ENCODE results near the gene DGKQ. TPM values are rescaled to one million over a fixed set of nuclear protein-coding genes. Genes with fewer than 3 reads are reported as not detected.
"Not testable (repeated sequence)": the region's sequence is repeated elsewhere in the genome, so short reads cannot be mapped to it uniquely, and the experiment has no call there.

The DGKQ gene
- total and polyA plus RNA-seq, 4 experiments from 2014 or later = 1.9 to 29.6 (median 18.2) TPM

DNA sequence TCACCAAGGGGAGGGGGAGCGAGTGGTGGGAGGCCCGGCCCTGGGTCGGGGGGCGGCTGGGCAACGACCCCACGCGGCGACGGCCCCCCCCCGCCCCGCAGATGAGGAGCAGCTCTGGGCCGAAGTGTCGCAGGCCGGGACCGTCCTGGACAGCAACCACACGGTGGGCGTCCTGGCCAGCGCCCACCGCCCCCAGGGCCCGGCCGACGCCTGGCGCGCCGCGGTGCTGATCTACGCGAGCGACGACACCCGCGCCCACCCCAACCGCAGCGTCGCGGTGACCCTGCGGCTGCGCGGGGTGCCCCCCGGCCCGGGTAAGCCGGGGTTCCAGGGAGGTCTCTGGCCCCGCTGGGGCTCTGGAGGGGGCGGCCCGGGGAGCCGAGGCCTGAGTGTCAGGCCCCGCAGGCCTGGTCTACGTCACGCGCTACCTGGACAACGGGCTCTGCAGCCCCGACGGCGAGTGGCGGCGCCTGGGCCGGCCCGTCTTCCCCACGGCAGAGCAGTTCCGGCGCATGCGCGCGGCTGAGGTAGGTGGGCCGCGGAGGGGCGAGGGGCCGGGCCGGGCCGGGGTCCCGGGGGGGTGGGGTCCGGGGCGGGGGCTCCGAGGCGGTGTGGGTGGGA, 29.4 kb upstream of the DGKQ start:
- no peak overlapping the region for H3K4me3 ChIP-seq (ENCODE audit: low read length in 2 of 2)
- ChIA-PET POLR2A (ENCODE audit: partially characterized antibody) (interaction anchor here (0.6 kb wide), 1 partner anchor 15 kb away, joined by 3 read pairs; no protein-coding TSS in a partner anchor), CTCF (ENCODE audit: partially characterized antibody) (no interaction called here)
- DNase-seq = no peak
- Mint-ChIP-seq H3K36me3 (no peaks in the 10 kb centered on the region), H3K27ac (no peak overlapping the region), H3K4me1 (peaks cover 0 to 12% (median 6%) of the 10 kb centered on the region in 4 donors), H3K4me3 (no peak overlapping the region), H3K27me3 (peaks cover 24 to 27% of the 10 kb centered on the region in 2 donors), H3K9me3 (peaks cover 0 to 7% (median 1%) of the 10 kb centered on the region in 8 donors)
- intact Hi-C loops (cut with micrococcal nuclease) = no loop called here
- H3K27me3 ChIP-seq (ENCODE audit: insufficient read depth, low read length) = peaks cover 6% of the 10 kb centered on the region
- no peak overlapping the region for H3K27ac ChIP-seq (ENCODE audit: low read depth, low read length)
- peaks cover 11% of the 10 kb centered on the region for H3K4me1 ChIP-seq (ENCODE audit: insufficient read depth, low read length)
- H3K36me3 ChIP-seq (ENCODE audit: insufficient read depth, low read length) = no peaks in the 10 kb centered on the region
- no peaks in the 10 kb centered on the region for H3K9me3 ChIP-seq (ENCODE audit: control insufficient read depth in 1 of 2, low read length in 2 of 2)

DNA sequence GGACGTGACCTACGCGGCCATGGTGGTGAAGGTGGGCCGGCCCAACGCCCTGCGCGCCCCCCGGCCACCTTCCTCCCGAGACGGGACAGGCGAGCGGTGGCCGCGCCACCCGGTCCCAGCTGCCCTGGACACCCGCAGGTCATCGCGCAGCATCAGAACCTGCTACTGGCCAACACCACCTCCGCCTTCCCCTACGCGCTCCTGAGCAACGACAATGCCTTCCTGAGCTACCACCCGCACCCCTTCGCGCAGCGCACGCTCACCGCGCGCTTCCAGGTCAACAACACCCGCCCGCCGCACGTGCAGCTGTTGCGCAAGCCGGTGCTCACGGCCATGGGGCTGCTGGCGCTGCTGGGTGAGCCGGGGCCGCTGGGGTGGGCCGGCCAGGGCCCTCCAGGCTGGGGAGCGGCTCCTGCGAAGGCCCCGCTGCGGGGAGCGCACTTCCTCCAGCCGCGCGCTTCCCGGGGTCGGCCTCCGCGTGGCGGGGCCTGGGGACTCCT, 28.8 kb upstream of the DGKQ start:
- no peak overlapping the region for H3K4me3 ChIP-seq (ENCODE audit: low read length in 2 of 2)
- Mint-ChIP-seq H3K4me1 (peaks cover 0 to 13% (median 6%) of the 10 kb centered on the region in 4 donors), H3K4me3 (no peak overlapping the region), H3K36me3 (no peaks in the 10 kb centered on the region), H3K9me3 (peaks cover 0 to 5% (median 1%) of the 10 kb centered on the region in 8 donors), H3K27ac (no peak overlapping the region), H3K27me3 (peaks cover 21 to 24% of the 10 kb centered on the region in 2 donors)
- no peak for DNase-seq
- H3K9me3 ChIP-seq (ENCODE audit: control insufficient read depth in 1 of 2, low read length in 2 of 2) = no peaks in the 10 kb centered on the region
- ChIA-PET POLR2A (ENCODE audit: partially characterized antibody) (interaction anchor here (0.6 kb wide), 1 partner anchor 15 kb away, joined by 3 read pairs; no protein-coding TSS in a partner anchor), CTCF (ENCODE audit: partially characterized antibody) (no interaction called here)
- peaks cover 6% of the 10 kb centered on the region for H3K27me3 ChIP-seq (ENCODE audit: insufficient read depth, low read length)
- intact Hi-C loops (cut with micrococcal nuclease) = no loop called here
- peaks cover 12% of the 10 kb centered on the region for H3K4me1 ChIP-seq (ENCODE audit: insufficient read depth, low read length)
- no peak overlapping the region for H3K27ac ChIP-seq (ENCODE audit: low read depth, low read length)
- H3K36me3 ChIP-seq (ENCODE audit: insufficient read depth, low read length) = no peaks in the 10 kb centered on the region

DNA sequence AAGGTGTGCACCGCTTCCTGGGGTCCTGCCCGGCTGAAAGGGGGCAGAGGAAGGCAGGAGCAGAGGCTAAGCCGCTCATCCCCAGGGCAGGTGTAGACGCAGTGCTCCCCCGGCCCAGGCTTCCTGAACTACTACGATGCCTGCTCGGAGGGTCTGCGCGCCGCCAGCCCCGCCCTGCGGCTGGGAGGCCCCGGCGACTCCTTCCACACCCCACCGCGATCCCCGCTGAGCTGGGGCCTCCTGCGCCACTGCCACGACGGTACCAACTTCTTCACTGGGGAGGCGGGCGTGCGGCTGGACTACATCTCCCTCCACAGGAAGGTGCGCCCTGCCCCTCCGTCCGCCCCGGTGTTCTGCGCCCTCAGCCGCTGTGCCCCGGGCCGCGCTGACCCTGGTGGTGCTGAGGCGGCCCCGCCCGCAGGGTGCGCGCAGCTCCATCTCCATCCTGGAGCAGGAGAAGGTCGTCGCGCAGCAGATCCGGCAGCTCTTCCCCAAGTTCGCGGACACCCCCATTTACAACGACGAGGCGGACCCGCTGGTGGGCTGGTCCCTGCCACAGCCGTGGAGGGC, 28.3 kb upstream of the DGKQ start:
- no peak for DNase-seq
- Histone ChIP-seq H3K36me3 (ENCODE audit: insufficient read depth, low read length) (no peaks in the 10 kb centered on the region), H3K4me3 (ENCODE audit: low read length in 2 of 2) (no peak overlapping the region), H3K27me3 (ENCODE audit: insufficient read depth, low read length) (peaks cover 6% of the 10 kb centered on the region), H3K4me1 (ENCODE audit: insufficient read depth, low read length) (peaks cover 12% of the 10 kb centered on the region), H3K9me3 (ENCODE audit: control insufficient read depth in 1 of 2, low read length in 2 of 2) (no peaks in the 10 kb centered on the region), H3K27ac (ENCODE audit: low read depth, low read length) (no peak overlapping the region)
- no peaks in the 10 kb centered on the region for H3K36me3 Mint-ChIP-seq
- peaks cover 0 to 13% (median 6%) of the 10 kb centered on the region in 4 donors for H3K4me1 Mint-ChIP-seq
- CTCF ChIA-PET (ENCODE audit: partially characterized antibody) = no interaction called here
- H3K27me3 Mint-ChIP-seq = peaks cover 19 to 21% of the 10 kb centered on the region in 2 donors
- H3K27ac Mint-ChIP-seq = peak overlapping the region in 1 of 7 donors; percentile 29
- H3K4me3 Mint-ChIP-seq = no peak overlapping the region
- intact Hi-C loops (cut with micrococcal nuclease) = no loop called here
- peaks cover 0 to 1% (median 0%) of the 10 kb centered on the region in 8 donors for H3K9me3 Mint-ChIP-seq
- POLR2A ChIA-PET (ENCODE audit: partially characterized antibody) = no interaction called here

DNA sequence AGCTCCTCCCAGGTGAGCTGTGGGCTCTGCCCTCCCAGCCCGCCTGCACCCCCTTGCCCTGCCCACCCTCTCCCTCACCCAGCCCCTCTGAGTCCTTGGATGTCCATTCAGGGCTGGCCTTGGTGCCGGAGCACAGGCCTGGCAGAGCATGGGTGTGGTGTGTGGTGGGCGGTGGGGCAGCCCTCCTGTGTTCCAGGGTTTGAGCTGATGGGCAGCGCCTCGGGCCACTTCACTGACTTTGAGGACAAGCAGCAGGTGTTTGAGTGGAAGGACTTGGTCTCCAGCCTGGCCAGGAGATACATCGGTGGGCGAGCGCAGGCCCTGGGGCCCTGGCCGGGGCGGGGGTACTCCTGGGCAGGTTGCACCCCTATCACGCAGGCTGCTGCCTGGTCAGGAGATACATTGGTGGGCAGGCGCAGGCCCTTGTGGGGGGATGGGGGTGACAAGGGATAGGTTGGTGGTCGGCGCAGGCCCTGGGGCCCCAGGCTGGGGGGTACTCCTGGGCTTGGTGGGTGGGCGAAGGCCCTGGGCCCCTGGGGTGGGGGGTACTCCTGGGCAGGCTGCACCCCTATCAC, 27.4 kb upstream of the DGKQ start:
- CTCF ChIA-PET (ENCODE audit: partially characterized antibody) = no interaction called here
- POLR2A ChIA-PET (ENCODE audit: partially characterized antibody) = no interaction called here
- Histone ChIP-seq H3K36me3 (ENCODE audit: insufficient read depth, low read length) (no peaks in the 10 kb centered on the region), H3K9me3 (ENCODE audit: control insufficient read depth in 1 of 2, low read length in 2 of 2) (no peaks in the 10 kb centered on the region), H3K27me3 (ENCODE audit: insufficient read depth, low read length) (peaks cover 6% of the 10 kb centered on the region), H3K4me3 (ENCODE audit: low read length in 2 of 2) (no peak overlapping the region), H3K4me1 (ENCODE audit: insufficient read depth, low read length) (peaks cover 12% of the 10 kb centered on the region), H3K27ac (ENCODE audit: low read depth, low read length) (no peak overlapping the region)
- Mint-ChIP-seq H3K36me3 (no peaks in the 10 kb centered on the region), H3K4me1 (peaks cover 0 to 13% (median 6%) of the 10 kb centered on the region in 4 donors), H3K27ac (no peak overlapping the region), H3K4me3 (peak overlapping the region in 1 of 8 donors; percentile 48), H3K27me3 (peaks cover 15 to 19% of the 10 kb centered on the region in 2 donors), H3K9me3 (peaks cover 0 to 1% (median 0%) of the 10 kb centered on the region in 8 donors)
- no peak for DNase-seq
- intact Hi-C loops (cut with micrococcal nuclease) = no loop called here

DNA sequence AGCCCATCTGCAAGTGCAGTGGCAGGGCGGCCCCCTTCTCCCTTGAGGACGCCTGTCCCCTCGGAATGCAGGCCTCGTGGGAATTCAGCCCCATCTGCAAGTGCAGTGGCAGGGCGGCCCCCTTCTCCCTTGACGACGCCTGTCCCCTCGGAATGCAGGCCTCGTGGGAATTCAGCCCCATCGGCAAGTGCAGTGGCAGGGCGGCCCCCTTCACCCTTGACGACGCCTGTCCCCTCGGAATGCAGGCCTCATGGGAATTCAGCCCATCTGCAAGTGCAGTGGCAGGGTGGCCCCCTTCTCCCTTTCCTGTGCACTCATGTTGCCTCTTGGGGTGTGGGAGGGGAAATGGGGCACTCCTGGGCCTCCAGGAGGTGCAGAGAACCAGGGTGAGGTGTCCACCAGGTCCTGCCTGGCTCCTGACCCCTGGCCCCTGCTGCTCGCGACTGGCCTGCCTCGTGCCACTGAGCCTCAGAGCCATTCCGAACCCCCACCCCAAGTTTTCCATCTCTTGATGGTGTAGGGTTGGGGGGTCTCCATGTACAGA, 26.6 kb upstream of the DGKQ start:
- H3K4me3 ChIP-seq (ENCODE audit: low read length in 2 of 2) = no peak overlapping the region
- H3K36me3 ChIP-seq (ENCODE audit: insufficient read depth, low read length) = no peaks in the 10 kb centered on the region
- POLR2A ChIA-PET (ENCODE audit: partially characterized antibody) = no interaction called here
- H3K4me1 Mint-ChIP-seq = peaks cover 0 to 13% (median 6%) of the 10 kb centered on the region in 4 donors
- peak overlapping the region in 1 of 8 donors; percentile 36 for H3K4me3 Mint-ChIP-seq
- peaks cover 12 to 16% of the 10 kb centered on the region in 2 donors for H3K27me3 Mint-ChIP-seq
- peaks cover 12% of the 10 kb centered on the region for H3K4me1 ChIP-seq (ENCODE audit: insufficient read depth, low read length)
- intact Hi-C loops (cut with micrococcal nuclease) = no loop called here
- CTCF ChIA-PET (ENCODE audit: partially characterized antibody) = no interaction called here
- no peak overlapping the region for H3K27ac Mint-ChIP-seq
- peaks cover 0 to 1% (median 0%) of the 10 kb centered on the region in 8 donors for H3K9me3 Mint-ChIP-seq
- peaks cover 6% of the 10 kb centered on the region for H3K27me3 ChIP-seq (ENCODE audit: insufficient read depth, low read length)
- H3K36me3 Mint-ChIP-seq = no peaks in the 10 kb centered on the region
- H3K27ac ChIP-seq (ENCODE audit: low read depth, low read length) = no peak overlapping the region
- DNase-seq = no peak
- H3K9me3 ChIP-seq (ENCODE audit: control insufficient read depth in 1 of 2, low read length in 2 of 2) = no peaks in the 10 kb centered on the region

DNA sequence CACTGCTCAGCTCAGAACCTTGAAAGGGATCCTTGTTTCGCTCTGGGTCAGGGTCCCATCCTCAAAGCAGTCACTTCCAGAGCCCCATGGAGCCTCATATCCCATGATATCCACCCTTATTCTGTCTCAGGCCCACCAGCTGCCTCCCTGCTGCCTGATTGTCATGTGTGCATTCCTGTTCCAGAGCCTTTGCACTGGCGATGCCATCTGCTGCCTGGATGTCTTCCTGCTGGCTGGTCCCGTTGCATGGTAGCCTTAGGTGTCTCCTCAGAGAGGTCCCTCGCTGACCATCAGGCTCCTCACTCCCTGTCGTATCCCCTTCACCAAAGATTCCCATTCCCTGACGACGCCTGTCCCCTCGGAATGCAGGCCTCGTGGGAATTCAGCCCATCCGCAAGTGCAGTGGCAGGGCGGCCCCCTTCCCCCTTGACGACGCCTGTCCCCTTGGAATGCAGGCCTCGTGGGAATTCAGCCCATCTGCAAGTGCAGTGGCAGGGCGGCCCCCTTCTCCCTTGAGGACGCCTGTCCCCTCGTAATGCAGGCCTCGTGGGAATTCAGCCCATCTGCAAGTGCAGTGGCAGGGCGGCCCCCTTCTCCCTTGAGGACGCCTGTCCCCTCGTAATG, 26.0 kb upstream of the DGKQ start:
- H3K27ac ChIP-seq (ENCODE audit: low read depth, low read length); H3K36me3 Mint-ChIP-seq; H3K36me3 ChIP-seq (ENCODE audit: insufficient read depth, low read length); H3K9me3 Mint-ChIP-seq; intact Hi-C loops (cut with micrococcal nuclease); H3K4me3 ChIP-seq (ENCODE audit: low read length in 2 of 2); H3K9me3 ChIP-seq (ENCODE audit: control insufficient read depth in 1 of 2, low read length in 2 of 2); H3K27ac Mint-ChIP-seq; H3K27me3 ChIP-seq (ENCODE audit: insufficient read depth, low read length): not testable (repeated sequence)
- H3K4me1 ChIP-seq (ENCODE audit: insufficient read depth, low read length) = peaks cover 12% of the 10 kb centered on the region
- peaks cover 0 to 13% (median 6%) of the 10 kb centered on the region in 4 donors for H3K4me1 Mint-ChIP-seq
- CTCF ChIA-PET (ENCODE audit: partially characterized antibody) = interaction anchor here (1.1 kb wide), 1 partner anchor 257 kb away, joined by 6 read pairs; no protein-coding TSS in a partner anchor
- H3K4me3 Mint-ChIP-seq = peak overlapping the region in 1 of 8 donors; percentile 45
- peak in 1 of 5 donors; percentile 30 for DNase-seq
- POLR2A ChIA-PET (ENCODE audit: partially characterized antibody) = interaction anchor here (1.5 kb wide), 1 partner anchor 10 kb away, joined by 7 read pairs; no protein-coding TSS in a partner anchor
- H3K27me3 Mint-ChIP-seq = peaks cover 9 to 16% of the 10 kb centered on the region in 2 donors
